ENCODE measurements around the gene KIFC3. TPM values are rescaled to one million over a fixed set of nuclear protein-coding genes. Genes with fewer than 3 reads are reported as not detected.

KIFC3 gene
- total and polyA plus RNA-seq, 2 of the 13 experiments (the other 11 are each of a cell fraction or from before 2014, with no cell fraction given) = 42.1 to 45.3 TPM

DNA sequence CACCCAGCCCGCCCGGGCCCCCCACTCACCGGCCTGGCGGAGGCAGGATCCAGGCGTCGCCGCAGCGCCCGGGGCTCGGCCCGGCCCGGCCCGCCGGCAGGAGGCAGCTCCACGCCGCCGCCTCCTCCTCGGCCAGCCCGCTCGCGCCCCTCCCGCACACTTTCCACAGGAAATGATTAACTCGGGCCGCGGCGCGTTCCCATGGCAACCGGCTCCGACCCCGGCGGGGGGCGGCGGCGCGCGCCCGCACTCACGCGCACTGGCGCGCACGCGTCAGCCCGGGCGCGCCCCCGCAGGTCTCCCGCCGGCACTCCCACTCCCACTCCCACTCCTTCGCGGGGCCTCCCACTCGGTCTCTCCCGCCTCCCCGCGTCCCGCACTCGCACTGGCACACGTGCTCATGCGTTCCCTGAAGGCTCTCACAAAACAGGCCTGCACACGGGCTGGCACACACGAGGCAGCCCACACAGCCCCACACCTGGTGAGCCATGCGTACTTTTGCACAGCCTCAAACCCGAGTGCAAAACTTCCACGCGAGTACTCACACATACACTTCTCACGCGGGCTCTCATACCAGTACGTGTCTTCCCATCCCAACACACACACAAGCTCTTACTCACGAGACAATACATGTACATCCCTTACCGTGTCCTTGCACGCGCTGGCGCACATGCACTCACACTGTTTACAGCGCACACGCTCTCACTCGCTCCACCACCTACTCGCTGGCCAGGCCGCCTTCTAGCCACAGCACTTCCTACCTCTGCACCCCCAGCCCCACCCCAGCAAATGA is at the start of gene KIFC3 (continued):
- TF ChIP-seq, protein P1, sequence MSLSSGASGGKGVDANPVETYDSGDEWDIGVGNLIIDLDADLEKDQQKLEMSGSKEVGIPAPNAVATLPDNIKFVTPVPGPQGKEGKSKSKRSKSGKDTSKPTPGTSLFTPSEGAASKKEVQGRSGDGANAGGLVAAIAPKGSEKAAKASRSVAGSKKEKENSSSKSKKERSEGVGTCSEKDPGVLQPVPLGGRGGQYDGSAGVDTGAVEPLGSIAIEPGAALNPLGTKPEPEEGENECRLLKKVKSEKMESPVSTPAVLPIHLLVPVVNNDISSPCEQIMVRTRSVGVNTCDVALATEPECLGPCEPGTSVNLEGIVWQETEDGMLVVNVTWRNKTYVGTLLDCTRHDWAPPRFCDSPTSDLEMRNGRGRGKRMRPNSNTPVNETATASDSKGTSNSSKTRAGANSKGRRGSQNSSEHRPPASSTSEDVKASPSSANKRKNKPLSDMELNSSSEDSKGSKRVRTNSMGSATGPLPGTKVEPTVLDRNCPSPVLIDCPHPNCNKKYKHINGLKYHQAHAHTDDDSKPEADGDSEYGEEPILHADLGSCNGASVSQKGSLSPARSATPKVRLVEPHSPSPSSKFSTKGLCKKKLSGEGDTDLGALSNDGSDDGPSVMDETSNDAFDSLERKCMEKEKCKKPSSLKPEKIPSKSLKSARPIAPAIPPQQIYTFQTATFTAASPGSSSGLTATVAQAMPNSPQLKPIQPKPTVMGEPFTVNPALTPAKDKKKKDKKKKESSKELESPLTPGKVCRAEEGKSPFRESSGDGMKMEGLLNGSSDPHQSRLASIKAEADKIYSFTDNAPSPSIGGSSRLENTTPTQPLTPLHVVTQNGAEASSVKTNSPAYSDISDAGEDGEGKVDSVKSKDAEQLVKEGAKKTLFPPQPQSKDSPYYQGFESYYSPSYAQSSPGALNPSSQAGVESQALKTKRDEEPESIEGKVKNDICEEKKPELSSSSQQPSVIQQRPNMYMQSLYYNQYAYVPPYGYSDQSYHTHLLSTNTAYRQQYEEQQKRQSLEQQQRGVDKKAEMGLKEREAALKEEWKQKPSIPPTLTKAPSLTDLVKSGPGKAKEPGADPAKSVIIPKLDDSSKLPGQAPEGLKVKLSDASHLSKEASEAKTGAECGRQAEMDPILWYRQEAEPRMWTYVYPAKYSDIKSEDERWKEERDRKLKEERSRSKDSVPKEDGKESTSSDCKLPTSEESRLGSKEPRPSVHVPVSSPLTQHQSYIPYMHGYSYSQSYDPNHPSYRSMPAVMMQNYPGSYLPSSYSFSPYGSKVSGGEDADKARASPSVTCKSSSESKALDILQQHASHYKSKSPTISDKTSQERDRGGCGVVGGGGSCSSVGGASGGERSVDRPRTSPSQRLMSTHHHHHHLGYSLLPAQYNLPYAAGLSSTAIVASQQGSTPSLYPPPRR (CRISPR knock-in tag; IDR thresholded peaks at IDR 0.05; ENCODE audit: borderline replicate concordance) = peak; percentile 62
- peak; percentile 62; the same call in 1 of the 2 replicates for TF ChIP-seq ZFY (CRISPR knock-in tag; IDR thresholded peaks at IDR 0.05)
- TF ChIP-seq, protein P2, sequence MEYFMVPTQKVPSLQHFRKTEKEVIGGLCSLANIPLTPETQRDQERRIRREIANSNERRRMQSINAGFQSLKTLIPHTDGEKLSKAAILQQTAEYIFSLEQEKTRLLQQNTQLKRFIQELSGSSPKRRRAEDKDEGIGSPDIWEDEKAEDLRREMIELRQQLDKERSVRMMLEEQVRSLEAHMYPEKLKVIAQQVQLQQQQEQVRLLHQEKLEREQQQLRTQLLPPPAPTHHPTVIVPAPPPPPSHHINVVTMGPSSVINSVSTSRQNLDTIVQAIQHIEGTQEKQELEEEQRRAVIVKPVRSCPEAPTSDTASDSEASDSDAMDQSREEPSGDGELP (IDR thresholded peaks at IDR 0.05; ENCODE audit: borderline replicate concordance, low read depth) = no peak; the same call in 1 of the 2 replicates
- peak; percentile 8; the same call in 1 of the 2 replicates for TF ChIP-seq ELF3 (CRISPR knock-in tag; IDR thresholded peaks at IDR 0.05)
- 0 out of 2 replicates have a peak, but pooled peaks have one; percentile 10 for TF ChIP-seq ZNF326 (CRISPR knock-in tag; IDR thresholded peaks at IDR 0.05; ENCODE audit: borderline replicate concordance)
- TF ChIP-seq SP2 (CRISPR knock-in tag; IDR thresholded peaks at IDR 0.05) = peak; percentile 53
- 0 out of 2 replicates have a peak, but pooled peaks have one; percentile 19 for TF ChIP-seq ZBTB42 (CRISPR knock-in tag; IDR thresholded peaks at IDR 0.05)
- no peak for TF ChIP-seq HMGA1 (CRISPR knock-in tag; conservative IDR thresholded peaks at IDR 0.05)
- TF ChIP-seq ZNF432 (CRISPR knock-in tag; IDR thresholded peaks at IDR 0.05; ENCODE audit: borderline replicate concordance) = no peak
- 0 out of 2 replicates have a peak, but pooled peaks have one; percentile 12 for TF ChIP-seq ISX (CRISPR knock-in tag; conservative IDR thresholded peaks at IDR 0.05)
- 0 out of 2 replicates have a peak, but pooled peaks have one; percentile 32 for TF ChIP-seq MYNN (CRISPR knock-in tag; IDR thresholded peaks at IDR 0.05; ENCODE audit: low read depth)
- TF ChIP-seq, protein P3, sequence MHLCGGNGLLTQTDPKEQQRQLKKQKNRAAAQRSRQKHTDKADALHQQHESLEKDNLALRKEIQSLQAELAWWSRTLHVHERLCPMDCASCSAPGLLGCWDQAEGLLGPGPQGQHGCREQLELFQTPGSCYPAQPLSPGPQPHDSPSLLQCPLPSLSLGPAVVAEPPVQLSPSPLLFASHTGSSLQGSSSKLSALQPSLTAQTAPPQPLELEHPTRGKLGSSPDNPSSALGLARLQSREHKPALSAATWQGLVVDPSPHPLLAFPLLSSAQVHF (CRISPR knock-in tag; IDR thresholded peaks at IDR 0.05) = peak; percentile 98
- TF ChIP-seq TBX2 (CRISPR knock-in tag; IDR thresholded peaks at IDR 0.05; ENCODE audit: borderline replicate concordance) = peak; percentile 90
- TF ChIP-seq, protein P4, sequence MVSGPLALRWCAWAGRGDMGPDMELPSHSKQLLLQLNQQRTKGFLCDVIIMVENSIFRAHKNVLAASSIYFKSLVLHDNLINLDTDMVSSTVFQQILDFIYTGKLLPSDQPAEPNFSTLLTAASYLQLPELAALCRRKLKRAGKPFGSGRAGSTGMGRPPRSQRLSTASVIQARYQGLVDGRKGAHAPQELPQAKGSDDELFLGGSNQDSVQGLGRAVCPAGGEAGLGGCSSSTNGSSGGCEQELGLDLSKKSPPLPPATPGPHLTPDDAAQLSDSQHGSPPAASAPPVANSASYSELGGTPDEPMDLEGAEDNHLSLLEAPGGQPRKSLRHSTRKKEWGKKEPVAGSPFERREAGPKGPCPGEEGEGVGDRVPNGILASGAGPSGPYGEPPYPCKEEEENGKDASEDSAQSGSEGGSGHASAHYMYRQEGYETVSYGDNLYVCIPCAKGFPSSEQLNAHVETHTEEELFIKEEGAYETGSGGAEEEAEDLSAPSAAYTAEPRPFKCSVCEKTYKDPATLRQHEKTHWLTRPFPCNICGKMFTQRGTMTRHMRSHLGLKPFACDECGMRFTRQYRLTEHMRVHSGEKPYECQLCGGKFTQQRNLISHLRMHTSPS (CRISPR knock-in tag; IDR thresholded peaks at IDR 0.05; ENCODE audit: low read depth) = no peak
- TF ChIP-seq, protein P5, sequence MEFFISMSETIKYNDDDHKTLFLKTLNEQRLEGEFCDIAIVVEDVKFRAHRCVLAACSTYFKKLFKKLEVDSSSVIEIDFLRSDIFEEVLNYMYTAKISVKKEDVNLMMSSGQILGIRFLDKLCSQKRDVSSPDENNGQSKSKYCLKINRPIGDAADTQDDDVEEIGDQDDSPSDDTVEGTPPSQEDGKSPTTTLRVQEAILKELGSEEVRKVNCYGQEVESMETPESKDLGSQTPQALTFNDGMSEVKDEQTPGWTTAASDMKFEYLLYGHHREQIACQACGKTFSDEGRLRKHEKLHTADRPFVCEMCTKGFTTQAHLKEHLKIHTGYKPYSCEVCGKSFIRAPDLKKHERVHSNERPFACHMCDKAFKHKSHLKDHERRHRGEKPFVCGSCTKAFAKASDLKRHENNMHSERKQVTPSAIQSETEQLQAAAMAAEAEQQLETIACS (CRISPR knock-in tag; IDR thresholded peaks at IDR 0.05) = peak; percentile 94

All from HepG2 (cell line).